Medulla oblongata (tissue), 1 donor: ENCODE measurements around the gene B3GNT3.
"Not testable (repeated sequence)": the region's sequence is repeated elsewhere in the genome, so short reads cannot be mapped to it uniquely, and the experiment has no call there.

Source experiments
- DNase-seq: peaks from one replicate; pipeline ENCODE4 v3.0.0-alpha.2; 2015; ENCODE audit errors: extremely low spot score

The B3GNT3 gene

GRCh38 chr19:17796838-17797423 lies 2.0 kb downstream of the B3GNT3 start:
- no peak for DNase-seq

DNA sequence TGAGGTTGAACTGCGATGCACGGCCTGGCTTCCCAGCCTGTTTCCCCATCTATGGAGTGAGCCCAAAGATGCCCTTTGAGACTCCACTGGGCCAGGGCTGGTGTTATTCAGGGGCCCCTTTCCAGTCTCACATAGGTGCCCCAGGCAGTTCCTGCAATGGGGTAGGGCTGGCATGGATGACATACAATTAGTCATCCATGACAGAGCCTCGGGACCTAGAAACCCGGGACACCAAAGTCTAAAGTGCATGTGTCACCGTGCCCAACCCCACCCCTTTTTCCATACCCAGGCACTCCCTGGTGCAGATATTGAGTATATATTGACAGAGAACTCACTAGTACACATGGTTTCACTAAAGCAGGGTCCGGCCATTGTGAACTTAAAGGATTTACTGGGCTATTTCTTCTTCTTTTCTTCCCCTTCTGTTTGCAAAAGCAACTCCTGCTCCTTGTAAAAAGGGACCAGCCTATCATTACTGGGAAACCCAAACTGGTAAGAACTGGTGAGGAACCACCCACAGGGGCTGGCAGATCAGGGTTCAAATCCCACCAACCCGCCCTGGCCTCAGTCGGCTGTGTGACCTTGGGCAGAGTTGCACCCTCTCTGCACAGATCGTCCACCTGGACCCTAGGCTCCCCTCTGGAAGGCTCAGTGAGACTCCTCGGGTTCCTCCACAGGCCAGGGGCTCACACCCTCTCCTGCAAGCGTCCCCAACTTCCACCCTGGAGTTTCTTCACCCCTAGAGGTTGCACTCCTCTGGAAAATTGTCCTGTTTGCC lies 2.7 kb downstream of the B3GNT3 start:
- DNase-seq: no peak

- DNase-seq: not testable (repeated sequence)
Observed at GRCh38 chr19:17798599-17798998, 3.7 kb downstream of the B3GNT3 start.

DNA sequence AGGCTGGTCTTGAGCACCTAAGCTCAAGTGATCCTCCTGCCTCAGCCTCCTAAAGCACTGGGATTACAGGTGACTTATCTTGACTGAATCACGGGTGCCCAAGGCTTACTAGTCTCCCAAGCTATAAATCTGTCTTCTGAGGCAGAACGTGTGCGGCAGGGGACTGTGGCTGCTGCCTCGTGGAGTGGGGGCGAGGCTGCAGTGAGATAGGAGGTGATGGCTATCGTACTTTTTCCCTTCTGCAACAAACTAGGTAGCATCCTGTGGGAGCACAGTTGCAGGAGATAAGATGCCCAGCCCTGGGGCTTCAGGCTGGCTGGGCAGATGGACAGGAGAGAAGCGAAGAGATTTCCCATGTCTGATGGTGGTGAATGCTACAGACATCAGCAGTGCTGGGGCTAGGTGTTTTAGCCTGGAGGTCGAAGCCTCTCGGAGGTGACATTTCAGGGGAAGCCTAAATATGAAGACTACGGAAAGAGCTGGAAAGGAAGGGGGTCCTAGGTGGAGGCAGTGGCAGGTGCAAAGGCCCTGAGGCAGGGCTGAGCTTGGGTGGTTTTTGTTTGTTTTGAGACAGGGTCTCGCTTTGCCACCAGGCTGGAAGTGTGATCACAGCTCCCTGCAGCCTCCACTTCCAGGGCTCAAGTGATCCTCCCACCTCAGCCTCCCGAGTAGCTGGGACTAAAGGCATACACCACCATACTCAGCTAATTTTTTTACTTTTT lies 7.4 kb downstream of the B3GNT3 start:
- DNase-seq: no peak

DNA sequence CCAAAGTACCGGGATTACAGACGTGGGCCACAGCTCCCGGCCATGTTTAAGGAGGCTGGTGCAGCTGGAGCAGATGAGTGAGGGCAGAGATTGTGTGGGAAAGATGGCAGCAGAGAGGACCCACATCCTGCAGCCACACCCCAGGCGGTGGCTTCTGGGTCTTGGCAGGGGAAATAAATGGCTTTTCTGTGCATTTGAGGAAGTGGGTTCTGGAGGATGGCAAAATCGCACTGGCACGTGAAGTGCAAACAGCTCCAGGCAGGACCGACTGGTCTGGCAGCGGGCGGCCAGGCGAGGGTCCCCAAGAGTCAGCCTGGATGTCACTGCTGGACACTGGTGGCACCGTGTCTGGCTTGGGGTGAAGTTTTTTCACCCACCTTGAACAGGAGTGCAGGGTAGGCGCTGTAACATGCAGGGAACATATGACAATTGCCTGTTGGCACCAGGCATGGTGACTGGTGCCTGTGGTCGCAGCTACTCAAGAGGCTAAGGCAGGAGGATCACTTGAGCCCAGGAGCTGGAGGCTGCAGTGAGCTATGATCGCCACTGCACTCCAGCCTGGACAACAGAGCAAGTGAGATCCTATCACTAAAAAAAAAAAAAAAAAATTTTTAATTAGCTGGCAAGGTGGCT lies 8.4 kb downstream of the B3GNT3 start:
- no peak for DNase-seq

DNA sequence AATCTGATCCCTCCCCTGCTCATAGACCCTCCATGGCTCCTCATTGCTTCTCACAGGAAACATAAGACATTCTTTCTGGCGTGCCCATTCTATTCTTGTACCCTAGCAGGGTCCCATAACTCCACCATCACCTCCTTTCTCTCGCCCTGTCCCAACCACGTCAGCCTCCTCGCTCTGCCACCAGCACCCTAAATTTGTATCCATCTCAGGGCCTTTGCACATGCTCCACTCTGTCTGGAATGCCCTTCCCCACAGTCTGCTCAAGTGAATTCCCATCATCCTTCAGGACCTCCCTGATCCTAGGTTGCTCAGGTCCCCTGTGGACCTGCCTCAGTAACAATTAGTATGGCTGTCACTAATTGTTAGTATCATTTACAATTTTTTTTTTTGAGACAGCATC lies 10.5 kb downstream of the B3GNT3 start:
- DNase-seq: no peak

GRCh38 chr19:17806945-17807344 lies 12.0 kb downstream of the B3GNT3 start:
- no peak for DNase-seq

DNA sequence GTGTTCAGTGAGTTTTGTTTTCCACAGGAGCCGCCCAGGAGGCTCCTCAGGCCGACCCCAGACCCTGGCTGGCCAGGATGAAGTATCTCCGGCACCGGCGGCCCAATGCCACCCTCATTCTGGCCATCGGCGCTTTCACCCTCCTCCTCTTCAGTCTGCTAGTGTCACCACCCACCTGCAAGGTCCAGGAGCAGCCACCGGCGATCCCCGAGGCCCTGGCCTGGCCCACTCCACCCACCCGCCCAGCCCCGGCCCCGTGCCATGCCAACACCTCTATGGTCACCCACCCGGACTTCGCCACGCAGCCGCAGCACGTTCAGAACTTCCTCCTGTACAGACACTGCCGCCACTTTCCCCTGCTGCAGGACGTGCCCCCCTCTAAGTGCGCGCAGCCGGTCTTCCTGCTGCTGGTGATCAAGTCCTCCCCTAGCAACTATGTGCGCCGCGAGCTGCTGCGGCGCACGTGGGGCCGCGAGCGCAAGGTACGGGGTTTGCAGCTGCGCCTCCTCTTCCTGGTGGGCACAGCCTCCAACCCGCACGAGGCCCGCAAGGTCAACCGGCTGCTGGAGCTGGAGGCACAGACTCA lies 12.9 kb downstream of the B3GNT3 start:
- no peak for DNase-seq

DNA sequence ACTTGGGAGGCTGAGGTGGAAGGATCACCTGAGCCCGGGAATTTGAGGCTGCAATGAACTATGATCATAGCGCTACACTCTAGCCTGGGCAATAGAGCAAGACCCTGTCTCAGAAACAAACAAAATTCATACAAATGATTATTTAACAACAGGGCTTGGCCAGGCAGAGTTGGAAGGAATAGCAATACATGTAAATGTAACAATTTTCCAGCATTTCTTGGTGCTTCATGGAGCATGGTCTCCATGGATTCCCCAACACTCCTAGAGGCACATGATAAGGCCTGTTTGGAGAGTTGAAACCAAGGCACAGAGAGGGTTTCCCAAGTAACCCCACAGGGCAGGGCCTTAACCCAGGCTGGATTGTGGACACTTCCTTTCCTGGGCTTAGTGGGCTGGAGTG lies 16.2 kb downstream of the B3GNT3 start:
- DNase-seq: no peak

GRCh38 chr19:17811681-17812080 lies 16.7 kb downstream of the B3GNT3 start:
- DNase-seq: no peak

- no peak for DNase-seq
Observed at GRCh38 chr19:17812099-17812498, 17.2 kb downstream of the B3GNT3 start.

GRCh38 chr19:17817668-17818363 lies 22.9 kb downstream of the B3GNT3 start:
- no peak for DNase-seq

- DNase-seq: no peak
Observed at GRCh38 chr19:17821190-17821589, 26.3 kb downstream of the B3GNT3 start, which contains the start of gene INSL3. INSL3 (minus strand) TSS chr19:17821519; CDS start chr19:17821506, 13 bp downstream.

GRCh38 chr19:17824339-17824738 lies 29.4 kb downstream of the B3GNT3 start:
- DNase-seq: no peak

DNA sequence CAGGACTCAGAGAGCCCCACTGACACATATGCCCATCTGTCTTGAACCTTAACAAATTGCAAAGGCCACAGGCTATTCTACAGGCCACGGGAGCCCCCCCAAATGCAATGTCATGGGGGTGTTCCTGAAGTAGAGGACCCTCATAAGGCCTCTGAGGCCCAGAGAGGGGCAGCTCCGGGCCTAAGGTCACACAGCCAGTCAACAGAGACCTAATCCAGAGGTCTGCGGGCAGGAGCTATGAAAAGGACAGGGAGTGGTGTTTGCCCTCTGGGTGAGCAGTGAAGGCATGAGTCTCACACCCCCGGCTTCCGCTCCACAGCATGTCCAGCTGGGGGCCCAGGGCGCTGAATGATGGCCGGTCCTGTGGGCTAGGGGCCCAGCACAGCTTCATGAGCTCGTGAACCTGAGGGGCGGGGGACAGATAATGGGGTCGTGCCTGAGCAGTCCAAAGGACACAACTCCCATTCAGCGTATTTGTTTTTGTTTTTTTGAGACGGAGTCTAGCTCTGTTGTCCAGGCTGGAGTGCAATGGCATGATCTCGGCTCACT lies 31.6 kb downstream of the B3GNT3 start:
- DNase-seq: no peak

GRCh38 chr19:17829855-17830566 lies 35.1 kb downstream of the B3GNT3 start:
- no peak for DNase-seq

- peak; percentile 10 for DNase-seq
Observed at GRCh38 chr19:17830567-17831418, 35.9 kb downstream of the B3GNT3 start.

DNA sequence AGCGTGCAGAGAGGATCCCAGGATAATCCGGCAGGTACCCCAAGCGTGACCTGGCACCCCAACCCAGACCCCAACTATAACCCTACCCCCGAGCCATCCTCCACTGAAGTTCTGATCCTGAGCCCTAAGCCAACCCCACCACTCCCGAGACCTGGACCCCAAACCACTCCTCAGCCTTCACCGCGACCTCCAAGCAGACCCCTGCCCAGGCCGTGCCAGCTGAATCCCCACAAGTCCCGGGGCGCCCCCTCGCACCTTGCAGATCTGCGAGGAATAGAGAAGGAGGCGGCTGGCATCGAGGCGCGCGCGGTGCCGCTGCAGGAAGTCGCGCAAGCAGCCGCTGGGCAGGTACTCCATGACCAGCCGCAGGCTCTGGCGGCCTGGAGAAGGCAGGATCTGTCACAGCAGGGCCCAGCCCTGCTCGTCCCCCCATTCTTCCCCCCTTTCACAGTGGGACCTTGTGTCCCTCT lies 36.5 kb downstream of the B3GNT3 start:
- no peak for DNase-seq
